GM06990 (cell line): Measurements from ENCODE around the gene GALNT4.

ENCODE experiments used
- DNase-seq: peaks from one replicate; pipeline ENCODE4 v3.0.0-alpha.2; 2011; ENCODE audit not compliant: insufficient read length; ENCODE audit errors: extremely low read depth
- H3K27me3 ChIP-seq: replicated peaks from 2 replicates; pipeline ENCODE4 v1.6.0; 2011; ENCODE audit warnings: low read length; ENCODE audit not compliant: control insufficient read depth, insufficient read depth
- H3K36me3 ChIP-seq: 2 replicates; pipeline ENCODE4 v1.5.1; 2011; ENCODE audit warnings: low read length; ENCODE audit not compliant: control insufficient read depth, insufficient read depth
- H3K4me3 ChIP-seq: replicated peaks from 2 replicates; pipeline ENCODE4 v1.5.1; 2011; ENCODE audit warnings: low read depth, mild to moderate bottlenecking, control low read depth, low read length
- CTCF ChIP-seq: IDR thresholded peaks from 2 replicates; pipeline ENCODE4 v1.5.1; 2011; ENCODE audit warnings: low read length, control low read depth, mild to moderate bottlenecking, inconsistent platforms; ENCODE audit not compliant: insufficient read depth, poor library complexity, severe bottlenecking

The GALNT4 gene

GRCh38 chr12:89490922-89491321, 33.7 kb downstream of the GALNT4 start:
- no peaks in the 10 kb centered on the region for H3K27me3 ChIP-seq
- TF ChIP-seq CTCF, result no peak
- no peak for DNase-seq
- H3K36me3 ChIP-seq, result peaks cover 1% of the 10 kb centered on the region
- H3K4me3 ChIP-seq, result no peak overlapping the region

GRCh38 chr12:89486264-89486663, 38.3 kb downstream of the GALNT4 start:
- TF ChIP-seq CTCF, result no peak
- no peak for DNase-seq
- Histone ChIP-seq H3K4me3 (no peak overlapping the region), H3K27me3 (no peaks in the 10 kb centered on the region), H3K36me3 (peaks cover 1% of the 10 kb centered on the region)

GRCh38 chr12:89484470-89484869, 40.1 kb downstream of the GALNT4 start:
- TF ChIP-seq CTCF, result no peak
- Histone ChIP-seq H3K36me3 (no peaks in the 10 kb centered on the region; the same call in none of the 2 replicates), H3K27me3 (no peaks in the 10 kb centered on the region), H3K4me3 (no peak overlapping the region)
- DNase-seq, result no peak

- Histone ChIP-seq H3K27me3 (no peaks in the 10 kb centered on the region), H3K4me3 (no peak overlapping the region), H3K36me3 (no peaks in the 10 kb centered on the region)
- no peak for TF ChIP-seq CTCF
- DNase-seq, result no peak
These were observed 43.2 kb downstream of the GALNT4 start for GRCh38 chr12:89481213-89481914.

GRCh38 chr12:89479982-89480381, 44.6 kb downstream of the GALNT4 start:
- Histone ChIP-seq H3K27me3 (no peaks in the 10 kb centered on the region), H3K4me3 (no peak overlapping the region), H3K36me3 (no peaks in the 10 kb centered on the region)
- TF ChIP-seq CTCF, result no peak
- no peak for DNase-seq

- H3K4me3 ChIP-seq, result no peak overlapping the region
- DNase-seq, result no peak
- H3K36me3 ChIP-seq, result no peaks in the 10 kb centered on the region
- TF ChIP-seq CTCF, result peak; percentile 12
- no peaks in the 10 kb centered on the region for H3K27me3 ChIP-seq
These were observed 46.8 kb downstream of the GALNT4 start for GRCh38 chr12:89477633-89478279.
